Coronary artery (tissue), 2 donors: ENCODE data around the gene PLIN5.

Experiments used
- DNase-seq: peaks from one replicate; pipeline ENCODE4 v3.0.0-alpha.2; 2017; ENCODE audit warnings: low spot score
- H3K27ac ChIP-seq, 2 donors: fragments of 200-600 bp; sonication (generic); one replicate each; pipeline ENCODE4 v1.5.1; 2016 to 2019
- H3K4me3 ChIP-seq: fragments of 200-600 bp; sonication (generic); 2 replicates; pipeline ENCODE4 v1.5.1; 2016; ENCODE audit warnings: mild to moderate bottlenecking, moderate library complexity
- CTCF ChIP-seq: fragments of 200-600 bp; sonication (generic); IDR thresholded peaks from one replicate; pipeline ENCODE4 v1.5.1; 2019; ENCODE audit warnings: antibody characterized with exemption

The PLIN5 gene

DNA sequence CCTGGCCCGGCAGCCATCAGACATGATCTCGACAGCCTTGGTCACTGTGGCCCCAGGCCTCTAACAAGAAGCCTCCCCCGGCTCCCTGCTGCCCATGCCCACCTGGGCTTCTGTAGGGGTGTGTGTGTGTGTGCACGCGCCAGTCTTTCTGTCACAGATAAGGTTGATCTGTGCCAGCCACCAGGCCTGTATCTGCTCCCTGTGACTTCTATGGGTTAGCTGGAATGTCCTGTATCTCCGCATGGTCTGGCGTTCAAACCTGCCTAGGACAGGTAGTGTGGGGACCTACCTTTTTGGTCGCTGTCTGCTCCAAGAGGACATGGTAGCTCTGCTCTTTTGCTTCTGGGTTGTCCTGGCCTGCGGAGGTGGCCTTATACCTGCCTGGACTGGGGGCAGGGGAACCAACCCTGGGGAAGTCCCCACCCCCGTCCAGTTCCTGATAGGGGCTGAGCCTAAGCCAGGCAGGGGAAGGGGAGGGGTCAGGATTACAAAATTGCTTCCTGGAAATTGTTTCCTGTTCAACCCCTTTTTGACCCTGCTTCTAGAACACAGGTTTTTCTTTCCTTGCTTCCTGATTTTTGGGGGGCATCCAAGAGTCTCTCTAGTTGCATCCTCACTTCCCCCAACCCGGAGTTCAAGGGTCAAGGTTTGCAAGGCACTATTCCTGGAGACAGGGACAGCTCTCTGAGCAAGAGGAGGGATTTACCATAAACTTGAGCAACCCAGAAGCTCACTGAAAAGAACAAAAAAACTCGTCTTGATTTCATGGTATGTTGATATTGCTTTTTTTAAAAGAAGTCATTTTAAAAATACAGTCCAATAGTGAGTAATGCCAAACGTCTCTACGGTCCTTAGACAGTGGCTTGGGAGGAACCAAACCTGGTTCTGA, 4.9 kb upstream of the PLIN5 start, which contains the start of gene LRG1:
LRG1 (minus strand) TSS at position 344 of the 889 bp plus-strand sequence; CDS start at position 321, 23 bp downstream.
- no peak for TF ChIP-seq CTCF
- DNase-seq = no peak
- H3K27ac ChIP-seq = peak within 1 kb of the TSS in 1 of 2 donors; percentile 54
- no peak within 1 kb of the TSS for H3K4me3 ChIP-seq

GRCh38 chr19:4539169-4539692, 4.2 kb upstream of the PLIN5 start:
- TF ChIP-seq CTCF = no peak
- Histone ChIP-seq H3K27ac (peak overlapping the region in 1 of 2 donors; percentile 54), H3K4me3 (no peak overlapping the region)
- no peak for DNase-seq

DNA sequence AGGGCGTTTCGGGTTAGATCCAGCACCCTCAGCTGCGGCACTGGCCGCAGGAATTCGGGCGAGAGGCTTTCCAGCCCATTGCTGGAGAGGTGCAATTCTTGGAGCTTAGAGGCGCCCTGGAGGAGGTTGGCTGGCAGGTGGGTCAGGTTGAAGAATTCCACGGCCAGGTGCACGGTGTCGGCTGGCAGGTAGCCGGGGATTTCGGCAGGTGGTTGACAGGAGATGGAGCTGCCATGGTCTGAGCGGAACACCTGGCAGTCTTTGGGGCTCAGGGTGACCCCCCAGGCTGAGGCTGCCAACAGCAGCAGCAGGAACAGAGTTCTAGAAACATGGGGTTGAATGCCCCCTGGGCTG, 3.6 kb upstream of the PLIN5 start:
- Histone ChIP-seq H3K4me3 (no peak overlapping the region), H3K27ac (no peak overlapping the region)
- no peak for DNase-seq

GRCh38 chr19:4537953-4538600, 3.1 kb upstream of the PLIN5 start:
- no peak for DNase-seq
- Histone ChIP-seq H3K27ac (no peak overlapping the region), H3K4me3 (no peak overlapping the region)
- TF ChIP-seq CTCF = no peak

More for the DNA sequence above, 3.6 kb upstream of the PLIN5 start:
- TF ChIP-seq CTCF = no peak

DNA sequence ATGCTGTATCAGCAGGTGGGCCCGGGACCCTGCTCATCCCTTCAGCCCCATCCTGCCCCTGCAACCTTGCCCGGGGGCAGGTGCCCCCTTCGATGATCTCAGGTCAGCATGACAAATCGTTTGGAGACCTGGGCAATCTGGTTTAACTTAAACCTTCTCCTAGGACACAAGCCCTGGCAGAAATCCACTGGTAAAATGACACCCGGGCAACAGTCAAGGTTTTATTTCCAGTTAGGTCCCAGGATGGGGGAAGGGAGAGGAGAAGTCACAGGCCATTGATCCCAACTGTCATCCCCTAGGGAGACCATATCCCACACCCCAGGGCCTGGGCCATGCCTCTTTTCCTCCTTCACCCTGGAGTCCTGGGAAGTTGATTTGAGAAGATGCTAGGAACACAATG, 1.8 kb upstream of the PLIN5 start:
- Histone ChIP-seq H3K27ac (no peak overlapping the region), H3K4me3 (no peak overlapping the region)
- TF ChIP-seq CTCF = no peak
- no peak for DNase-seq

DNA sequence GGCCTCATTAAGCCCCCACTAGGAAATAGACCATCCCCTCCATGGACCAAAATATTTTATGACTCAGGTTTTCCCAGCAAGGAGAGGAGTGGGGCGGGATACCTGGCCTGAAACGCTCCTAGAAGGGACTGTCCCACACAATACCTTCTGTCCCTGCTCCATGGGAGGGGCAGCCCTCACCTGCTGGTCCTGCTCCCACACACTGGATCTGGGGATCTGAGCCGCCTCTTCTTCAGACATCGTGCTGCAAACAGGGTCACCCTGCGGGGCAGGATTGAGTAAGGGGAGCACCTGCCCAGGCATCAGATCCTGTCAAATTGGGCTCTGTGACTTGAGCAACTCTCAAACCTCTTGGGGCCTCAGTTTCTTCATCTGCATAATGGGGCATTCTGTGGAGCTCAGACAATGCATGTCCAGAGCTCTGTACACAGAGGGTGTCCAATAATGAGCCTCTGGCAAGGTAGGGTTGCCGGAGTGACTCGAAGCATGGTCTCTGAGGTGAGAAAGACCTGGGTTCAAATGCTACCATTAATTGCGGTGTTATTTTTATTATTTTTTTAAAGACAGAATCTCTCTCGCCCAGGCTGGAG, 1.1 kb downstream of the PLIN5 start:
- TF ChIP-seq CTCF = no peak
- Histone ChIP-seq H3K27ac (no peak overlapping the region), H3K4me3 (no peak overlapping the region)
- DNase-seq = no peak
